Measurements from ENCODE around the gene USP47. TPM values are rescaled to one million over a fixed set of nuclear protein-coding genes. Genes with fewer than 3 reads are reported as not detected.

Gene USP47
- total and polyA plus RNA-seq, 2 experiments from 2014 or later, result 16.3 to 36.7 TPM

- H3K27ac Mint-ChIP-seq, result no peak overlapping the region
- DNase-seq (ENCODE audit: low spot score), result no peak
These were observed 142.8 kb downstream of the USP47 start for GRCh38 chr11:11984563-11984962.

More at GRCh38 chr11:11984563-11984962, 142.8 kb downstream of the USP47 start:
- H3K4me2 ChIP-seq, result no peak overlapping the region
- no peak overlapping the region for H2AFZ ChIP-seq
- Mint-ChIP-seq H3K36me3 (ENCODE audit: low read depth) (peaks cover 17% of the 10 kb centered on the region; the same call in 2 of the 3 replicates), H3K4me1 (peaks cover 16% of the 10 kb centered on the region; the same call in 2 of the 3 replicates), H3K4me3 (no peak overlapping the region), H3K9me3 (no peaks in the 10 kb centered on the region; the same call in 2 of the 3 replicates), H3K27me3 (ENCODE audit: insufficient read depth, low read depth, poor library complexity) (peaks cover 3% of the 10 kb centered on the region)
- H3K27me3 ChIP-seq (ENCODE audit: insufficient read depth), result no peaks in the 10 kb centered on the region
- H3K9me2 ChIP-seq (ENCODE audit: insufficient read depth), result no peaks in the 10 kb centered on the region
- no peaks in the 10 kb centered on the region for H3K79me2 ChIP-seq (replicated peaks; ENCODE audit: insufficient read depth)
- no peaks in the 10 kb centered on the region for H4K20me1 ChIP-seq (replicated peaks; ENCODE audit: insufficient read depth)
- TF ChIP-seq POLR2AphosphoS5 (IDR thresholded peaks at IDR 0.05; ENCODE audit: low read depth), result no peak
- no peak for TF ChIP-seq ZNF114 (CRISPR knock-in tag; IDR thresholded peaks at IDR 0.05)
- no peak for TF ChIP-seq ZNF331 (CRISPR knock-in tag; IDR thresholded peaks at IDR 0.05; ENCODE audit: low read depth)
- TF ChIP-seq REST (IDR thresholded peaks at IDR 0.05; ENCODE audit: unreplicated experiment), result no peak
- TF ChIP-seq STAT1 (IDR thresholded peaks at IDR 0.05; ENCODE audit: unreplicated experiment), result no peak
- no peak for TF ChIP-seq ETS1 (IDR thresholded peaks at IDR 0.05)
- no peak for TF ChIP-seq ZNF462 (CRISPR knock-in tag; IDR thresholded peaks at IDR 0.05)
- TF ChIP-seq EZH2phosphoT487 (IDR thresholded peaks at IDR 0.05; ENCODE audit: unreplicated experiment), result no peak
- TF ChIP-seq CTCF (conservative IDR thresholded peaks at IDR 0.05; ENCODE audit: low read depth in 2 of 2), result no peak
- no peak for TF ChIP-seq JUNB (IDR thresholded peaks at IDR 0.05; ENCODE audit: unreplicated experiment)
- no peak for TF ChIP-seq EZH2 (IDR thresholded peaks at IDR 0.05; ENCODE audit: low read depth, unreplicated experiment)
- TF ChIP-seq CREB1 (CRISPR knock-in tag; IDR thresholded peaks at IDR 0.05; ENCODE audit: low read depth), result no peak
- TF ChIP-seq NANOG (IDR thresholded peaks at IDR 0.05; ENCODE audit: borderline replicate concordance), result no peak
- no peak for ATAC-seq
- H3F3A ChIP-seq (replicated peaks; ENCODE audit: low read depth), result no peaks in the 10 kb centered on the region
- no peak overlapping the region for H3K27ac ChIP-seq (ENCODE audit: low read depth)
- no peaks in the 10 kb centered on the region for H3K36me3 ChIP-seq (ENCODE audit: insufficient read depth)
- peaks cover 10% of the 10 kb centered on the region; the same call in 1 of the 2 replicates for H3K4me1 ChIP-seq (ENCODE audit: insufficient read depth)
- no peak overlapping the region for H3K4me3 ChIP-seq
